Stimulated activated CD4-positive, alpha-beta T cell treated with anti-CD3 and anti-CD28 coated beads, Interleukin-12 subunit alpha, Interleukin-12 subunit beta, amount 100 ng/mL, for 24 hours (primary cell): ENCODE results near the gene PHACTR2.
"Not testable (repeated sequence)": the region's sequence is repeated elsewhere in the genome, so short reads cannot be mapped to it uniquely, and the experiment has no call there.

Source experiments
- DNase-seq, 2 experiments: peaks; one replicate each; pipeline ENCODE4 v3.0.0-alpha.2; 2020; ENCODE audit warnings: low read depth in 2 of 2

The PHACTR2 gene

DNA sequence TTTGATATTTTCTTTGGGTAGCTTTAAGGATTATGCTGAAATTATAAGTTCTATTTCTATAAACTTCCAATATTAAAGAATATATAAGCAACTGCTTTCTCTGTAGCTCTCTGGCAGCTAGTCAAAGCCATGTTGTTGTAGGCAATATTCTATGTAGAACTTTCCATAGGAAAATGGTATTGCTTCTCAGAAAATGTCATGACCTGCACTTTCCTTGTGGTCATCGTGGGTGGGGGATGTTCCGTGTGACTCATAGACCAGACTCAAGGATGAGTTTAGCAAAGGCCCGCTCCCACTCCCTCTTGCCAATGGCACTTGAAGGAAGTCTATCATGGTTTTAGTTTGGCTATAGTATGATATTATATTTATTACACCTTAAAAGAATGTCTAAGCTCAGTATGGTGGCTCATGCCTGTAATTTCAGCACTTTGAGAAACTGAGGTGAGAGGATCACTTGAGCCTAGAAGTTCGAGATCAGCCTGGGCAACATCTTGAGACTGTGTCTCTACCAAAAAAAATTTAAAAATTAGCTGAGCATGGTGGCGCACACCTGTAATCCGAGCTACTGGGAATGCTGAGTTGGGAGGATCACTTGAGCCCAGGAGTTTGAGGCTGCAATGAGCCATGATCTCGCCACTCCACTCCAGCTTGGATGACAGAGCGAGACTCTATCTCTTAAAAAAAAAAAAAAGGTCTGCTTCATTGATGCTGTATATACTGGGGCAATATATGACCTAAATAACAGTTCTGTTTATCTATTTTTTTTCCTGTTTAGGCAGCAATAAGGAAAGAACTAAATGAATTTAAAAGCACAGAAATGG lies 128.7 kb downstream of the PHACTR2 start:
- peak; percentile 64 to 87 for DNase-seq

DNA sequence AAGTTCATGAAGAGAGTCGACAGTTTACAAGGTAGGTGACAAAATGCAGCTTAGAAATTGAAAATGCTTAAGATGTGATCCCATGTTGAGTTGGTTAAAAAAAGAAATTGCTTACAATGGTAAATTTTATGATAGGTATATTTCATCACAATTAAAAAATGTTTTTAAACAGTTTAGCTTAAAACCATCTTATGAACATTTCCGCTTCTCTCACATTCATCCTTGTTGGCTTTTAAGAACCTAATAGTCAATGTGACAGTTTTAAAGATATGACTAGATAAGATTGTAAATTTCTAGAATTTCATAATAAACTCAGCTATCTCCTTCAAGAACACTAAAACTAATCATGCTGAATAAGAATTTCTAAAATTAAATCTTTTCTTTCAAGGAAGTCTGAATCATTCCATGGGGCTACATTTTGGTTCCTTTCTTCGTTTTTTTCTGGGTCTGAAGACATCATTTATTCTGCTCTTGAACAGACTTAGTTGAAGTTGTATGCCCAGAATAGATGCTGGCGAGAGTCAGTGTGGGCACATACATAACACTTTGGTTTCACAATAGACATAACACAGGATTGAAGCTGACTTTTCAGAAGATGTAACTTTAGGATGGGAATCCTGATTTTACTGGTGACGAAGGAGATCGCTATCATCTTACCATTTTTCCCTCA lies 129.5 kb downstream of the PHACTR2 start:
- no peak for DNase-seq

DNA sequence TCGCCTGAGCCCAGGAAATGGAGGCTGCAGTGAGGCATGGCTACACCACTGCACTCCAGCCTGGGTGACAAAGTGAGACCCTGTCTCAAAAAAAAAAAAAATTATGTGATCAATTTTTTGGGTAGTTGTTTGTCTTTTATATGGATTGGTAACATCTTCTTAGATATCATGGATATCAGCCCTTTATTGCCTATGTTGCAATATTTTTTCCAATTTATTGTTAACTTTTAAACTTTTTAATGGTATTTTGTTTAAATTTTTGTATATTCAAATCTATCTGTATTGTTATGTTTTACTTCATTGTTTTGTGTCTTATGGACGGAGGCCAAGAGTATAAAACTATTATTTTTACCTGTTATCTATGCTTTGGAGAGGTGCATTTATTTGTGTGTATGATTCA lies 133.0 kb downstream of the PHACTR2 start:
- DNase-seq, result no peak

GRCh38 chr6:143811501-143812157 lies 133.9 kb downstream of the PHACTR2 start:
- DNase-seq, result no peak

DNA sequence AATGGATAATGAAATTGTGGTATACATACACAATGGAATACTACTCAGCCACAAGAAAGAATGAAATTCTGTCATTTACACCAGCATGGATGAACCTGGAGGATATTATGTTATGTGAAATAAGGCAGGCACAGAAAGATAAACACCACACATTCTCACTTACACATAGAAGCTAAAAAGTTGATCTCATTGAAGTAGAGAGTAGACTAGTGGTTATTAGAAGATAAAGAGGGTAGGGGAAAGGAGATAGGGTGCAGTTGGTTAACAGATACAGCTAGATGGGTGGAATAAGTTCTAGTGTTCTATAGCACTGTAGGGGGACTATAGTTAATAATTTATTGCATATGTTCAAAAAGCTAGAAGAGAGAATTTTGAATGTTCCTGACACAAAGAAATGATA lies 139.9 kb downstream of the PHACTR2 start:
- no peak for DNase-seq

GRCh38 chr6:143821359-143821758 lies 143.6 kb downstream of the PHACTR2 start:
- DNase-seq, result no peak

DNA sequence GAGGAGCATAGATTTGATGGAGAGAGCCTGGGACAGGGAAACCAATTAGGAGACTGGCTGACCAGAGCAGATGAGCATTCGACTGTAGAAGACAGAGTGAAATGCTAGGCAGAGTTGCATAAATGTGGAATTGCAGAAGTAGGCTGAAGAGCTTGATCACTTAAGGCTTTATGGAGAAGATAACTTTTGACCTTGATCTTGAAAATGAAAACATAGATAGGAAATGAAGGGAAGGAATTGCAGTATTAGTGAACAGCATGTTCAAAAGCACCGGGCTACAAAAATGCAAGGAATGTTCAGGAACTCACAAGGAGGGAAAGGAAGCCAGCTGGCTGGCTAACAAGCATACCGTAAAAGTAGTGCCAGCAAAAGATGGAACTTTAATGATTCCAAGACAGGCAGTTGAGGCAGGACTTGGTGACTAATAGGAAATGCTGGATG lies 144.8 kb downstream of the PHACTR2 start:
- DNase-seq, result no peak

- no peak for DNase-seq
These were observed 145.8 kb downstream of the PHACTR2 start for GRCh38 chr6:143823548-143823947.

GRCh38 chr6:143828572-143828971 lies 150.8 kb downstream of the PHACTR2 start:
- DNase-seq, result no peak

DNA sequence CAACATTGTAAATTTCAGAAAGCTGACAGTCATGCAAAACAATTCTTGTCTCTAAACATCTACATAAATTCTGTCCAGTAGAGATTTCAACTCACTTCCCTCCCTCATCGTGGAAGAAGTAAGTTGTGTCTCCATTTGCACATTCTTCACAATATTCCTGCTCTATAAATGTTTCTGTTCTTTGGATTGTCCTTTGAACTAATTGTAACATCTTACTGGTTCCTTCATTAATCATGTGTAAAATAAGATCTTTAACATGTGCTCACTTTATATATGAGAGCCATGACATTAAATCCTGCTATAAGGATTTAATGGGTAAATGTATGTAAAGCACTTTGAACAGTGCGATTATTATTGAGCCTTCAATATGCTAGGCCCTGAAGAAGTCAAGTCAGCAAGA lies 158.4 kb downstream of the PHACTR2 start:
- no peak for DNase-seq

GRCh38 chr6:143838395-143838794 lies 160.6 kb downstream of the PHACTR2 start:
- no peak for DNase-seq

GRCh38 chr6:143839196-143839595 lies 161.4 kb downstream of the PHACTR2 start:
- DNase-seq, result no peak

- DNase-seq, result no peak
These were observed 163.0 kb downstream of the PHACTR2 start for GRCh38 chr6:143840595-143841265.

- no peak for DNase-seq
These were observed 164.7 kb downstream of the PHACTR2 start for GRCh38 chr6:143842461-143842901.

GRCh38 chr6:143842902-143843676 lies 165.3 kb downstream of the PHACTR2 start, which contains the start of gene LTV1:
TSS of gene LTV1 (plus strand) at chr6:143843338. CDS start at chr6:143843478, 140 bp downstream.
- DNase-seq, result peak; percentile 90

DNA sequence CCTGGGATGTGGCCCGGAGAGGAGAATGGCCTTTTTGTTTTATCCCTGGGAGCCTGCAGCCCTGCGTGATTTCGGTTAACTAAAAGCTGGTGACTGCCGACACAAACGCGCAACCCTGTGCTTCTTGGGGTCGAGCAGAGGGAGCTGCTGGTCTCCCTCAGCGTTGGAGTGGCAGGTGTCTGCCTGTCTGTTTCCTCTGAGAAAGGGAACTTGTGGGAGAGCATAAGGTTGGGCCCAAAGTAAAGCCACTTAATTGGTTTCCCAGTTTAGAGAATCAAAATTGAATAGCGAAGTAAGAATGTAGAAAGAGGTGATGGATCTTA lies 165.9 kb downstream of the PHACTR2 start:
- no peak for DNase-seq

- DNase-seq, result no peak
These were observed 166.2 kb downstream of the PHACTR2 start for GRCh38 chr6:143844006-143844405.

- no peak for DNase-seq
These were observed 167.3 kb downstream of the PHACTR2 start for GRCh38 chr6:143845033-143845432.

GRCh38 chr6:143851706-143852105 lies 173.9 kb downstream of the PHACTR2 start:
- not testable (repeated sequence) for DNase-seq

DNA sequence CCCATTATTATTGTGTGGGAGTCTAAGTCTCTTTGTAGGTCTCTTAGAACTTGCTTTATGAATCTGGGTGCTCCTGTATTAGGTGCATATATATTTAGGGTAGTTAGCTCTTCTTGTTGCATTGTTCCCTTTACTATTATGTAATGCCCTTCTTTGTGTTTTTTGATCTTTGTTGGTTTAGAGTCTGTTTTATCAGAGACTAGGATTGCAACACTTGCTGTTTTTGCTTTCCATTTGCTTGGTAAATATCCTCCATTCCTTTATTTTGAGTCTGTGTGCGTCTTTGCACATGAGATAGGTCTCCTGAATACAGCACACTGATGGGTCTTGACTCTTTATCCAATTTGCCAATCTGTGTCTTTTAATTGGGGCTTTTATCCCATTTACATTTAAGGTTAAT lies 177.3 kb downstream of the PHACTR2 start:
- not testable (repeated sequence) for DNase-seq

GRCh38 chr6:143856762-143857161 lies 179.0 kb downstream of the PHACTR2 start:
- not testable (repeated sequence) for DNase-seq
